Upper lobe of left lung (tissue), 4 donors: ENCODE measurements around the gene SLC25A29.

Experiments
- CTCF ChIP-seq, 6 experiments: fragments of 450-650 bp in 4 of 6; fragments of 200-600 bp in 2 of 6; sonication (generic) in 2 of 6; IDR thresholded peaks; one replicate each; pipeline ENCODE4 v1.5.1; 2016 to 2019; ENCODE audit warnings: antibody characterized with exemption in 6 of 6
- EP300 ChIP-seq, 4 donors: sonication (generic); formaldehyde crosslinking; IDR thresholded peaks; one replicate each; pipeline ENCODE4 v1.5.1; 2017; ENCODE audit warnings: antibody characterized with exemption in 4 of 4, control low read depth in 2 of 4
- POLR2A ChIP-seq, 4 donors: fragments of 450-650 bp; IDR thresholded peaks; one replicate each; pipeline ENCODE4 v1.5.1; 2016 to 2017; ENCODE audit warnings: antibody characterized with exemption in 4 of 4, mild to moderate bottlenecking in 2 of 4
- POLR2AphosphoS5 ChIP-seq, 2 donors: sonication (generic); formaldehyde crosslinking; IDR thresholded peaks; one replicate each; pipeline ENCODE4 v1.5.1; 2017; ENCODE audit warnings: antibody characterized with exemption in 2 of 2

- TF ChIP-seq CTCF (IDR thresholded peaks at IDR 0.05) (no peak), POLR2A (IDR thresholded peaks at IDR 0.05) (no peak), POLR2AphosphoS5 (IDR thresholded peaks at IDR 0.05) (no peak), EP300 (IDR thresholded peaks at IDR 0.05) (no peak)
These were observed 49.8 kb downstream of the SLC25A29 start for GRCh38 chr14:100256339-100256895.
